Fibroblast of peridontal ligament (primary cell): ENCODE results near the gene CYP39A1.

ENCODE experiments used
- DNase-seq: peaks from one replicate; pipeline ENCODE4 v3.0.0-alpha.2; 2010; ENCODE audit errors: extremely low read depth

The CYP39A1 gene

GRCh38 chr6:46592046-46592445 is 60.6 kb downstream of the CYP39A1 start:
- no peak for DNase-seq

GRCh38 chr6:46590765-46591164 is 61.9 kb downstream of the CYP39A1 start:
- DNase-seq: no peak

GRCh38 chr6:46586906-46587305 is 65.7 kb downstream of the CYP39A1 start:
- DNase-seq: peak; percentile 1

- peak; percentile 4 for DNase-seq
These were observed 68.0 kb downstream of the CYP39A1 start for GRCh38 chr6:46584586-46584985.

GRCh38 chr6:46583721-46584120 is 68.9 kb downstream of the CYP39A1 start:
- peak; percentile 13 for DNase-seq

- DNase-seq: peak; percentile 40
These were observed 69.5 kb downstream of the CYP39A1 start for GRCh38 chr6:46583081-46583480.

- no peak for DNase-seq
These were observed 71.0 kb downstream of the CYP39A1 start for GRCh38 chr6:46581459-46582177.

- DNase-seq: no peak
These were observed 77.1 kb downstream of the CYP39A1 start for GRCh38 chr6:46575530-46575929.

GRCh38 chr6:46573140-46573539 is 79.5 kb downstream of the CYP39A1 start:
- no peak for DNase-seq

- DNase-seq: no peak
These were observed 87.1 kb downstream of the CYP39A1 start for GRCh38 chr6:46565531-46565930.

- DNase-seq: no peak
These were observed 88.7 kb downstream of the CYP39A1 start for GRCh38 chr6:46563924-46564323.

GRCh38 chr6:46556053-46556452 is 96.6 kb downstream of the CYP39A1 start:
- DNase-seq: no peak

GRCh38 chr6:46555129-46555528 is 97.5 kb downstream of the CYP39A1 start:
- no peak for DNase-seq

- no peak for DNase-seq
These were observed 103.5 kb downstream of the CYP39A1 start for GRCh38 chr6:46549155-46549554.

GRCh38 chr6:46541556-46541955 is 111.1 kb downstream of the CYP39A1 start:
- DNase-seq: no peak

GRCh38 chr6:46539866-46540265 is 112.8 kb downstream of the CYP39A1 start:
- DNase-seq: no peak

- DNase-seq: no peak
These were observed 113.7 kb downstream of the CYP39A1 start for GRCh38 chr6:46538800-46539480.

- no peak for DNase-seq
These were observed 121.7 kb downstream of the CYP39A1 start for GRCh38 chr6:46530896-46531295.

GRCh38 chr6:46528961-46529750 is 123.5 kb downstream of the CYP39A1 start:
- peak; percentile 34 for DNase-seq

- DNase-seq: no peak
These were observed 126.0 kb downstream of the CYP39A1 start for GRCh38 chr6:46526607-46527006.

- DNase-seq: no peak
These were observed 127.0 kb downstream of the CYP39A1 start for GRCh38 chr6:46525583-46525982.

GRCh38 chr6:46521464-46521971 is 131.1 kb downstream of the CYP39A1 start:
- DNase-seq: peak; percentile 57
